ENCODE data around the gene GPRIN2. TPM values are rescaled to one million over a fixed set of nuclear protein-coding genes. Genes with fewer than 3 reads are reported as not detected.
A peak's percentile ranks its signal among the peaks of the same experiment; 100 is the strongest.

Gene GPRIN2
- total RNA-seq, 6 experiments from 2014 or later, result 0.19 to 0.84 (median 0.32) TPM

DNA sequence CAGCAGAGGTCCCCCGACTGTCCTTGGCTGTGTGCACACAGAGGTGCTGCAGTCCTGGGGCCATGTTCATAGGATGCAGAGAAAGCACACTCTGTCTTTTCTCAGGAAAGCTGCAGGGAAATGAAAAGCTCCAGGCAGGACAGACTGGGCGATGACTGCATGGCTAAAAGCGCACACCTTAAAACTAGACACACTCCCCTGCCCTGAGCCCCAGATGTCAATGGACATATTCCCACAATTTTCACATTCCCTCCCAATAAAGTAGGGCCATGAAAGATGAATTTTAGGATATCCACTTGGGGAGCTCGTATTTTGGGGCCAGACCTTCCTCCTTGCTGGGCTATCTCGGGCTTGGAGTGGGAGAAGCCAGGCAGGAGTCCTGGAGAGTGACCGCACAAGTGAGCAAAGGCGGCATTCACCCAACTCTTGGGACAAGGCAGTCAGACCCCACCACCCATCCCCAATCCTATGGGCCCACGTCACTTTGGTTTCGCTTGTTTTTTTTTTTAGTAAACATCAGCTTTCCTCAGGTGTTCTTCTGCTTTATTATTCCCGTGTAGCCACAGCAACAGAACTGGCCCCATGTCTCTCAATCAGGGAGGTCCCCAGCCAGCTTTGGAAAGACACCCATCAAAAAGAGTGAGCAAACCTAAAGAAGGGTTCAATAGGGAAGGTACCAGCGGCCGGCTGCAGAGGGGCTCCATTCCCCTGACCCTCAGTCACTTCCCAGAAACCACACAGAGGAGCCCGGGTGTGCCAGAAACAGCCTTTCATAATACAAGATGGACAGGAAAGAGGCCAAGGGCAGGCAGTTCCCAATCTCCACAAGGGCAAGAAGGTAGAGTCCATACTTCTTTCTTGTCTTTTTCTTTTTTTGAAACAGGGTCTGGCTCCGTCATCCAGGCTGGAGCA lies 12.7 kb downstream of the GPRIN2 start:
- peak in 2 of 3 donors; percentile 27 to 50 for DNase-seq
- no peaks in the 10 kb centered on the region for H3K9me3 ChIP-seq
- H3K27ac ChIP-seq, result no peak overlapping the region
- H3K4me3 ChIP-seq, result no peak overlapping the region
- H3K27me3 ChIP-seq, result no peaks in the 10 kb centered on the region
- ATAC-seq, result no peak
- 81% methylated on average over 13 of the region's 14 CpGs for WGBS (ENCODE audit: insufficient coverage, low coverage, low lambda C conversion rate, missing lambda C conversion rate)
- no peaks in the 10 kb centered on the region for H3K4me1 ChIP-seq
- TF ChIP-seq, protein P1, sequence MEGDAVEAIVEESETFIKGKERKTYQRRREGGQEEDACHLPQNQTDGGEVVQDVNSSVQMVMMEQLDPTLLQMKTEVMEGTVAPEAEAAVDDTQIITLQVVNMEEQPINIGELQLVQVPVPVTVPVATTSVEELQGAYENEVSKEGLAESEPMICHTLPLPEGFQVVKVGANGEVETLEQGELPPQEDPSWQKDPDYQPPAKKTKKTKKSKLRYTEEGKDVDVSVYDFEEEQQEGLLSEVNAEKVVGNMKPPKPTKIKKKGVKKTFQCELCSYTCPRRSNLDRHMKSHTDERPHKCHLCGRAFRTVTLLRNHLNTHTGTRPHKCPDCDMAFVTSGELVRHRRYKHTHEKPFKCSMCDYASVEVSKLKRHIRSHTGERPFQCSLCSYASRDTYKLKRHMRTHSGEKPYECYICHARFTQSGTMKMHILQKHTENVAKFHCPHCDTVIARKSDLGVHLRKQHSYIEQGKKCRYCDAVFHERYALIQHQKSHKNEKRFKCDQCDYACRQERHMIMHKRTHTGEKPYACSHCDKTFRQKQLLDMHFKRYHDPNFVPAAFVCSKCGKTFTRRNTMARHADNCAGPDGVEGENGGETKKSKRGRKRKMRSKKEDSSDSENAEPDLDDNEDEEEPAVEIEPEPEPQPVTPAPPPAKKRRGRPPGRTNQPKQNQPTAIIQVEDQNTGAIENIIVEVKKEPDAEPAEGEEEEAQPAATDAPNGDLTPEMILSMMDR (IDR thresholded peaks at IDR 0.05), result no peak
- no peak for TF ChIP-seq POLR2A (IDR thresholded peaks at IDR 0.05)
- intact Hi-C loops (cut with DNase I), result no loop called here
- no peaks in the 10 kb centered on the region for H3K36me3 ChIP-seq

DNA sequence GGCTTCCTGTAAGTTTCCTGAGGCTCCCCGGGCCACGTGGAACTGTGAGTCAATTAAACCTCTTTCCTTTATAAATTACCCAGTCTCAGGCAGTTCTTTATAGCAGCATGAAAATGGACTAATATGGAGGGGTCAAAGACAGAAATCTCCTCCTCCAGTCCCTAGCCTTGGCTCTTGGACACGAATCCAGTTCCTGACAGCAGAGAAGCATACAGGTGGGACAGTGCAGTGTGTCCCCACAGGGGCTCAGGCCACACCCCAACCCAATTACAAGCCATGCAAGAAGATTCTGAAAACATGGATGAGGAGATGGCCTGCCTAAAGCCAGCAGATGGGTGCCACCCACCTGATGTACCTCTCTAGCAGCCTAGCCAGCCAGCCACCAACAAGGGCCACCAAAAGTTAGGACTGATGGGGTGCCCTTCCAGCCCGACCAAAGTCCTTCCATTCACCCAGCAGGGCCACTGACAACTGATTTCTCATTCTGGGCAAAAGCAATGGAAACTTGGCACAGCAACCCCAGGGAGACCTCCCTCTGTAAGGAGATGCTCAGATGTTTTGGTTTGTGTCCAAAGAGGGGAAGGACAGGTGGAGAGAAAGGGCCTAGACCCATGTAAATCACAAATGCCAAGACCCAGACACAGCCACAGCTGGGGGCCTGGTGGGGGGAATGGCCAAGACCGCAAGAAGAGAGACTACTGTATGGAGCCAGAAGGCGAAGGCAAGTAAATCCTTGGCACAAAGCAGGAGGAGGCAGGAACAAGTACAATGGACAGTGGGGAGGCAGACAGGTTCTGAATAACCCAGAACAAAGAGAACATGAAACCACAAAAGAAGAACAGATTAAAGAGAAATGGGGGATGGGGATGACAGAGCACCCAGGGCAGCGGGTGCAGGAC lies 13.6 kb downstream of the GPRIN2 start:
- Histone ChIP-seq H3K27ac (no peak overlapping the region), H3K4me1 (no peaks in the 10 kb centered on the region), H3K4me3 (no peak overlapping the region), H3K9me3 (no peaks in the 10 kb centered on the region), H3K27me3 (no peaks in the 10 kb centered on the region), H3K36me3 (no peaks in the 10 kb centered on the region)
- DNase-seq (peak in 2 of 3 donors; percentile 19 to 44), ATAC-seq (no peak)
- intact Hi-C loops (cut with DNase I), result no loop called here
- TF ChIP-seq, protein P1 (IDR thresholded peaks at IDR 0.05), result no peak
- TF ChIP-seq POLR2A (IDR thresholded peaks at IDR 0.05), result no peak
- 71% methylated on average over 7 of the region's 7 CpGs for WGBS (ENCODE audit: insufficient coverage, low coverage, low lambda C conversion rate, missing lambda C conversion rate)

DNA sequence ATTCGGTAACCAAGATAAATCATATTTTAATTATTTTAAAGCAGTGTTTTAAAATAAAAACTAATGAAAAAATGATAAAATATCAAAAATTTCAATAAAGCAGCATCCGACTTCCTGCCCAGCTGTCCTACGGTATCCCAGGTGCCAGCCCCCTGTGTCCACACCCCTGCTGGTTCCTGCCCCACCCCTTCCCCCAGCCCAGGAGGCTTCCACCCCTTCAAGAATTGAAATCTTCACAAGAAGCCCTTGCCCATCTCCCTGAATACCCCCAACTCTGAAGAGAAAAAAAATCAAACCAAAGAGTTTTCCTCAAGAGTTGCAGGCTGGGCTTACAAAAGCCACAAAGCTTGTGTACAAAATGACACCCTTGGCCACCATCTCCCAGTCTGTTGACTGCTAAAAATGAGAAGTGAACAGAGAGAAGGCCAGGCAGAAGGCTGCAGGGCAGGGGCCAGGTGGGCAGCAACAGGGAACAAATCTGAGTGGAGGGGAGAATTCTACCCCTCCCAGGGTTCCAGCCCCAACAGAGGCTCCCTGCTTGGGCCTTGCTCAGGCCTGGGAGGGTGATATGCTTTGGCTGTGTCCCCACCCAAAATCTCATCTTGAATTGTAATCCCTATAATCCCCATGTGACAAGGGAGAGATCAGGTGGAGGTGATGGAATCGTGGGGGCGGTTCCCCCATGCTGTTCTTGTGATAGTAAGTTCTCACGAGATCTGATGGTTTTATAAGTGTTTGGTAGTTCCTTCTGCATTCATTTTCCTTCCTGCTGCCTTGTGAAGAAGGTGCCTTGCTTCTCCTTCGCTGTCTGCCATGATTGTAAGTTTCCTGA lies 14.5 kb downstream of the GPRIN2 start:
- Histone ChIP-seq H3K27ac (no peak overlapping the region), H3K4me3 (no peak overlapping the region), H3K27me3 (no peaks in the 10 kb centered on the region), H3K9me3 (no peaks in the 10 kb centered on the region), H3K36me3 (no peaks in the 10 kb centered on the region), H3K4me1 (no peaks in the 10 kb centered on the region)
- no peak for TF ChIP-seq POLR2A (IDR thresholded peaks at IDR 0.05)
- TF ChIP-seq, protein P1 (IDR thresholded peaks at IDR 0.05), result no peak
- WGBS (ENCODE audit: insufficient coverage, low coverage, low lambda C conversion rate, missing lambda C conversion rate), result 77% methylated on average over 7 of the region's 7 CpGs
- intact Hi-C loops (cut with DNase I), result no loop called here
- DNase-seq, result peak; percentile 17 to 47 (median 45)
- no peak for ATAC-seq

DNA sequence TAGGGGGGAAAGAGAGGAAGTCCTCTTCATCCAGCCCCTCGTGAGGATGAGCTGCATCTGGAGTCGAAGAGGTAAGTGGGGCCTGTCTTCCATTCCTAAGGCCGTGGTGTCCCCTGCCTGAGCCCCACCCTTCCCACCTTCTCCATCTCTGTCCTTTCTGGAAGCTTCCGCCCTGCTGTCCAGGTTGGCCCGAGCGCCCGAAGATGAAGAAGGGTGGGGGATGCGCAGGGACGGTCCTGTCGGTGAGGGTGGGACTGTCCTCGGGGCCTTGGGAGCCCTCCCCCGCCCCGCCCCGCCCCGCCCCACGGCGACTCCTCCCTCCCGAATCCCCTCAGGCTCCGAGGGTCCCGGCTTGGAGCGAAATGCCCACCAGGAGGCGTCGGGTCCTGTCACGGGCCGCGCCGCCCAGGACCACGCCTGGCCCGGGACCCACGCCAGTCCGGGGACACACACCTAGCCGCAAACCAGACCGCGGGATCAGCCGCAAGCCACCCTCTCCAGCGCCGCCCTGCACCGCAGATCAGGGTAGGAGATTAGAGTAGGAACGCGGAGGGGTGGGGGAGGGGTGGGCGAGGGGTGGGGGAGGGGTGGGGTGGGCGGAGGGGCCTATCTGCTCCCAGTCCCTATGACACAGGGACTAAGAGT lies 15.3 kb downstream of the GPRIN2 start:
- Histone ChIP-seq H3K36me3 (no peaks in the 10 kb centered on the region), H3K4me3 (peak overlapping the region in 1 of 3 donors; percentile 12), H3K27me3 (no peaks in the 10 kb centered on the region), H3K27ac (no peak overlapping the region), H3K9me3 (no peaks in the 10 kb centered on the region), H3K4me1 (no peaks in the 10 kb centered on the region)
- intact Hi-C loops (cut with DNase I), result no loop called here
- TF ChIP-seq POLR2A (IDR thresholded peaks at IDR 0.05), result no peak
- TF ChIP-seq, protein P1 (IDR thresholded peaks at IDR 0.05), result no peak
- WGBS (ENCODE audit: insufficient coverage, low coverage, low lambda C conversion rate, missing lambda C conversion rate), result 11% methylated on average over 36 of the region's 42 CpGs
- ATAC-seq (peak; percentile 9 to 33 (median 20)), DNase-seq (peak; percentile 43 to 68 (median 66))
